ENCODE results near the gene GPR6.

The GPR6 gene

GRCh38 chr6:110018486-110018885 lies 40.4 kb downstream of the GPR6 start:
- intact Hi-C loops (cut with DNase I; ENCODE audit: low total_unique reads) = no loop called here
- Histone ChIP-seq H3K9me3 (no peaks in the 10 kb centered on the region), H3K27ac (no peak overlapping the region), H3K36me3 (no peaks in the 10 kb centered on the region), H3K4me3 (no peak overlapping the region), H3K4me1 (no peaks in the 10 kb centered on the region), H3K27me3 (peaks cover 0 to 11% of the 10 kb centered on the region in 2 donors)
- DNase-seq = no peak
- TF ChIP-seq CTCF (IDR thresholded peaks at IDR 0.05) = no peak

DNA sequence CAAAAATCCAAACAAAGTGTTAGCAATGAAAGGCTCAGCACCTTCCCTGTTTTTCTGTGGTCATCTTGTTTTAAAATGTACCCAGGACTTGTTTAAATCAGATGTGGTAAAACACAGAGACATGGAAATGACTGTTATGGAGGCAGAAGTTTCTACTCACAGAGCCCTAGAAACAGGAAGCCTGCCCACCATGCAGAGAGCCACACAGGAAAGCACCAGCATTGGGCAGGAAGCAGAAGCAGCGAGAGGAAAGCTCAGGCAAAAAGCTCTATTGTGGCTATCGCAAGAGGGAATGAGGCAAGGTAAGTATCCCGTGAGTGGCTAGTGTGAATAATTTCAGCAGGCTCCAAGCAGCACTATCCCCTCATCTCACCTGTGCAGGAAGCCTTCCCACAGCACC lies 42.8 kb downstream of the GPR6 start:
- no peak for TF ChIP-seq CTCF (IDR thresholded peaks at IDR 0.05)
- Histone ChIP-seq H3K27me3 (peaks cover 0 to 11% of the 10 kb centered on the region in 2 donors), H3K36me3 (no peaks in the 10 kb centered on the region), H3K4me1 (no peaks in the 10 kb centered on the region), H3K9me3 (no peaks in the 10 kb centered on the region), H3K4me3 (no peak overlapping the region), H3K27ac (no peak overlapping the region)
- intact Hi-C loops (cut with DNase I; ENCODE audit: low total_unique reads) = no loop called here
- no peak for DNase-seq

DNA sequence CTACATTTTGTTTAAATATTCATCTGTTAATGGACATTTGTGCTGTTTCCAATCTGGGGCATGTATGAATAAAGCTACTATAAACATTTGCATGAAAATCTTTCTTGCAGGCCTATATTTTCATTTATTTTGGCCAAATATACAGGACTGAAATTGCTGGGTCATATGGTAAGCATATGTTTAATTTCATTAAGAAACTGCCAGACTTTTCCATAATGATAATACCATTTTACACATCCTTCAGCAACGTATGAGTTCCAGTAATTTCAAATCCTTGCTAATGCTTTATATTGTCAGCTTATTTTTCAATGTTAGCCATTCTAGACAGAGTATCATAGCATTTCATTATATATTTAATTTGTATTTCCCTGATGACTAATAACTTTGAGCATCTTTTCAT lies 51.0 kb downstream of the GPR6 start:
- Histone ChIP-seq H3K4me3 (no peak overlapping the region), H3K27ac (no peak overlapping the region), H3K27me3 (no peaks in the 10 kb centered on the region), H3K9me3 (no peaks in the 10 kb centered on the region), H3K36me3 (no peaks in the 10 kb centered on the region), H3K4me1 (no peaks in the 10 kb centered on the region)
- intact Hi-C loops (cut with DNase I; ENCODE audit: low total_unique reads) = no loop called here
- no peak for TF ChIP-seq CTCF (IDR thresholded peaks at IDR 0.05)
- no peak for DNase-seq
